Measurements from ENCODE around the gene CAMTA1. TPM values are rescaled to one million over a fixed set of nuclear protein-coding genes. Genes with fewer than 3 reads are reported as not detected.

CAMTA1 gene
- total RNA-seq, 1 donor from 2014 or later = 62.9 TPM

DNA sequence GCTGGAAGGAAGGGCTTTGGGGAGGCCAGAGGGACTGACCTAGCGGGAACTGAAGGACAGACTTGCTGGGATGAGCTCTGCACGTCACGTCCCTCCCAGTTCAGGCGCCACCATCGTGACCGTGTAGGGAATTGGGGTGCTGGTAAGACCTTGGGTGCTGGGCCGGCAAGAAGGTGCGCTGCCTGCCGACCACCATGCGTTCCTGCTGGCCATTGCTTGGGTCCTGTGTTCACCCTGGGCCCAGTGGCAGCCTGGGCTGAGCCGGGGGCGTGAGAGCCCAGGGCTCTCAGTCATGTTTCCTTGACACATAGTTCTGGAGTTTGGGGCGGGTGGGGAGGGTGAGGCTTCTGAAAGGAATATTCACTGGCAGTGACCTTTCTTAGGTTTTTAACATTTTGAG is 176.0 kb downstream of the CAMTA1 start:
- DNase-seq (ENCODE audit: extremely low spot score in 2 of 2) = no peak
- TF ChIP-seq, protein P1, sequence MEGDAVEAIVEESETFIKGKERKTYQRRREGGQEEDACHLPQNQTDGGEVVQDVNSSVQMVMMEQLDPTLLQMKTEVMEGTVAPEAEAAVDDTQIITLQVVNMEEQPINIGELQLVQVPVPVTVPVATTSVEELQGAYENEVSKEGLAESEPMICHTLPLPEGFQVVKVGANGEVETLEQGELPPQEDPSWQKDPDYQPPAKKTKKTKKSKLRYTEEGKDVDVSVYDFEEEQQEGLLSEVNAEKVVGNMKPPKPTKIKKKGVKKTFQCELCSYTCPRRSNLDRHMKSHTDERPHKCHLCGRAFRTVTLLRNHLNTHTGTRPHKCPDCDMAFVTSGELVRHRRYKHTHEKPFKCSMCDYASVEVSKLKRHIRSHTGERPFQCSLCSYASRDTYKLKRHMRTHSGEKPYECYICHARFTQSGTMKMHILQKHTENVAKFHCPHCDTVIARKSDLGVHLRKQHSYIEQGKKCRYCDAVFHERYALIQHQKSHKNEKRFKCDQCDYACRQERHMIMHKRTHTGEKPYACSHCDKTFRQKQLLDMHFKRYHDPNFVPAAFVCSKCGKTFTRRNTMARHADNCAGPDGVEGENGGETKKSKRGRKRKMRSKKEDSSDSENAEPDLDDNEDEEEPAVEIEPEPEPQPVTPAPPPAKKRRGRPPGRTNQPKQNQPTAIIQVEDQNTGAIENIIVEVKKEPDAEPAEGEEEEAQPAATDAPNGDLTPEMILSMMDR (IDR thresholded peaks at IDR 0.05) = no peak
- TF ChIP-seq POLR2AphosphoS5 (IDR thresholded peaks at IDR 0.05; ENCODE audit: insufficient read depth in 1 of 2, low read depth in 1 of 2) (no peak), POLR2A (IDR thresholded peaks at IDR 0.05) (no peak)
- Histone ChIP-seq H3K27ac (no peak overlapping the region), H3K27me3 (no peaks in the 10 kb centered on the region), H3K4me3 (no peak overlapping the region), H3K4me1 (peaks cover 27% of the 10 kb centered on the region), H3K9me3 (no peaks in the 10 kb centered on the region), H3K36me3 (no peaks in the 10 kb centered on the region)
- intact Hi-C loops (cut with DNase I) = no loop called here

DNA sequence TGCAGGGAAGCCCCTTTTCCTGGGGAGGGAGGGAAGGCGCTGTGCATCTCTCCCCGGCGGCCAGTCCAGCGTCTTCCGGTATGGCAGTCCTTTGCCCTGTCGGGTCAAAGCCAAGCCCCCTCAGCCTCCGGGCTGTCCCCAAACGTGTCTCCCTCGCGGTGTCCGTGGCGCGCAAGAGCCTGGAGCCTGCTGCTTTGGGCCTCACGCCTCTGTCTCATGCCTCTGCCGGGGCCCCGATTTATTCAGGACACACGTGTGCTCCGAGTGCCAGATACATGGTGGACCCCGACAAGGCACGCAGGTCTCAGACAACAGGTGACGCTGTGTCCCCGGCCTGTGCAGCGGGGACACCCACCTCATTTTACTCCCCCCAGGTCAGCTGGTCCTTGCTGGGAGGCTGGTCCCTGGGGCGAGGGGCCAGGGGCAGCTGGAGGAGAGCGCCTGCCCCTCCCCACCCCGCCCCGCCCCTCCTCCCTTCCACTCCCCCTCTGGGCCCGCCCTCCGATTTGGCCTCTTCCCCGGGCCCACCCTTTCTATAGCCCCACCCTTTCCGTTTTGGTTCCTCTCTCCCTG is 176.7 kb downstream of the CAMTA1 start:
- no peak for TF ChIP-seq POLR2AphosphoS5 (IDR thresholded peaks at IDR 0.05; ENCODE audit: insufficient read depth in 1 of 2, low read depth in 1 of 2)
- Histone ChIP-seq H3K27me3 (no peaks in the 10 kb centered on the region), H3K4me1 (peaks cover 27% of the 10 kb centered on the region), H3K4me3 (no peak overlapping the region), H3K36me3 (no peaks in the 10 kb centered on the region), H3K27ac (no peak overlapping the region), H3K9me3 (no peaks in the 10 kb centered on the region)
- intact Hi-C loops (cut with DNase I) = no loop called here
- no peak for DNase-seq (ENCODE audit: extremely low spot score in 2 of 2)

DNA sequence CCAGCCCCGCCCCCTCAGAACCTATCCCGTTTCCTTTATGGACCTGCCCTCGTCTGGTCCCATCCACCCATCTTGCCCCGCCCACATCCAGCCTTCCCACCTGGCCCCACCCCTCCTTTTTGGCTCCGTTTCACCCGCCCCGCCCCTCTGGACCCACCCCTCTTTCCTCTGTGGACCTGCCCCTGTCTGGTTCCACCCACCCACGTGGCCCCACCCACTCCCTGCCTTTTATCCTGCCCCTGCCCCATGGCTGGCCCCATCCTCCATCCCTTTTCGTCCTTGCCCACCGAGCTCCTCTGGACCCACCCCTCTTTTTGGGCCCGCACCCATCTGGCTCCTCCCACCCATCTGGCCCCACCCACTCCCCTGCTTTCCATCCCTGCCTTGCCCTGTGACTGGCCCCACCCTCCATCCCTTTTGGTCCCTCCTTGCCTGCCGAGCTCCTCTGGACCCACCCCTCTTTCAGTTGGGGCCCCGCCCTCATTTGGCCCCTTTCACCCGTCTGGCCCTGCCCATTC is 177.3 kb downstream of the CAMTA1 start:
- Histone ChIP-seq H3K36me3 (no peaks in the 10 kb centered on the region), H3K4me1 (peaks cover 27% of the 10 kb centered on the region), H3K27ac (no peak overlapping the region), H3K4me3 (no peak overlapping the region), H3K27me3 (no peaks in the 10 kb centered on the region), H3K9me3 (no peaks in the 10 kb centered on the region)
- TF ChIP-seq POLR2A (IDR thresholded peaks at IDR 0.05) = no peak
- intact Hi-C loops (cut with DNase I) = no loop called here
- no peak for DNase-seq (ENCODE audit: extremely low spot score in 2 of 2)

DNA sequence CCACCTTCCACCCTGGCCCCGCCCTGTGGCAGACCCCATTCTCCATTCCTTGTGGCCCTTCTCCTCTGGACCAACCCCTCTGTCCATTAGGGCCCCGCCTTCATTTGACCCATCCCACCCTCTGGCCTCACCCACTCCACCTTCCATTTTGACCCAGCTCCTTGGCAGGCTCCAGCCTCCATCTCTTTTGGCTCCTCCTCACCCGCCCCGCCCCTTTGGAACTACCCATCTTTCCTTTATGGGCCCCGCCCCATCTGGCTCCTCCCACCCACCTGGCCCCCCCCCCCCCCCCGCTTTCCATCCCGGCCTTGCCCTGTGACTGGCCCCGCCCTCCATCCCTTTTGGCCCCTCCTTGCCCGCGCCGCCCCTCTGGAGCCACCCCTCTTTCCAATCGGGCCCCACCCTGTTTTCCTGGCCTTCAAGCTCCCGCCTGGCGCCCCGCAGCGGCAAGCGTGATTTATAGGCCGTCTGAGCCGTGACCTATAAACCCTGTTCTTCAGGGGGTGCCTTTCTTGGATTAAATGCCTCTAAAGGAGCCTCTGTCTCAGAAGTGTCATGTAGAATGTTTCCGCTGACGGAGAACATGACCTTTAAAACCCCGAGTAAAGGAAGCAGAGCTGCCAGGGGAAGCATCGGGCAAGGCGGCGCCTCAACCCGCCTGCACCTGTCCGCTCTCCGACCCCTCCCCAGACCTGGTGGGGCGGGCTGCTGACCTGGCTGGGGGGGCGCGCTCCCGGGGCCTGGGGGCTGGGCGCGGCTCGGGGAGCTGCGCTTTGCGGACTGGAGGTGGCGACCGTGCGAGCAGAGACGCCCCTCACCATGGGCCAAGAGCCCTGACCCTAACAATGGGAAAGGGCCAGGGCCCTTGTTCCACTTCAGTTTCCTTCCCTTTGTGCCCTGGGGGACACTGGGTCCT is 178.0 kb downstream of the CAMTA1 start:
- Histone ChIP-seq H3K4me3 (no peak overlapping the region), H3K4me1 (peaks cover 27% of the 10 kb centered on the region), H3K27me3 (no peaks in the 10 kb centered on the region), H3K36me3 (no peaks in the 10 kb centered on the region), H3K27ac (no peak overlapping the region), H3K9me3 (no peaks in the 10 kb centered on the region)
- intact Hi-C loops (cut with DNase I) = no loop called here
- no peak for DNase-seq (ENCODE audit: extremely low spot score in 2 of 2)
- TF ChIP-seq POLR2AphosphoS5 (IDR thresholded peaks at IDR 0.05; ENCODE audit: insufficient read depth in 1 of 2, low read depth in 1 of 2) = no peak
- no peak for TF ChIP-seq POLR2A (IDR thresholded peaks at IDR 0.05)
- TF ChIP-seq, protein P1 (IDR thresholded peaks at IDR 0.05) = no peak

DNA sequence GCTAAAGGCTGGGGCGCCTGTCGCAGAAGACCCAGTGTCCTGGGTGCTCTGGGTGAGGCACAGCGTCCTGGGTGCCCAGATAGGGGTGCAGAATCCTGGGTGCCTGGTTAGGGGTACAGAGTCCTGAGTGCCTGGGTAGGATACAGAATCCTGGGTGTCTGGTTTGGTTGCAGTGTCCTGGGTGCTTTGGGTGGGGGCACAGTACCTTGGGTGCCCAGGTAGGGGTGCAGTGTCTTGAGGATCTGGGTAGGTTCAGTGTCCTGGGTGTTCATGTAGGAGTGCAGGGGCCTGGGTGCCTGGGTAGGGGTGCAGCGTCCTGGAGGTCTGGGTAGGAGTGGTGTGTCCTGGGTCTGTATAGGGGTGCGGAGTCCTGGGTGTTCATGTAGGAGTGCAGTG is 178.7 kb downstream of the CAMTA1 start:
- no peaks in the 10 kb centered on the region for H3K36me3 ChIP-seq
- H3K4me1 ChIP-seq = peaks cover 27% of the 10 kb centered on the region
- intact Hi-C loops (cut with DNase I) = no loop called here
- no peak for TF ChIP-seq POLR2A (IDR thresholded peaks at IDR 0.05)
- TF ChIP-seq POLR2AphosphoS5 (IDR thresholded peaks at IDR 0.05; ENCODE audit: insufficient read depth in 1 of 2, low read depth in 1 of 2) = no peak
- TF ChIP-seq, protein P1 (IDR thresholded peaks at IDR 0.05) = no peak
- no peak overlapping the region for H3K4me3 ChIP-seq
- no peaks in the 10 kb centered on the region for H3K9me3 ChIP-seq
- no peak overlapping the region for H3K27ac ChIP-seq
- H3K27me3 ChIP-seq = no peaks in the 10 kb centered on the region
- no peak for DNase-seq (ENCODE audit: extremely low spot score in 2 of 2)
